Endothelial cell of umbilical vein (primary cell): Measurements from ENCODE around the gene TCF21.

ENCODE experiments used
- CTCF ChIP-seq, 2 donors: IDR thresholded peaks; 1 replicate in 1 of 2; 2 replicates in 1 of 2; pipeline ENCODE4 v1.5.1; 2011; ENCODE audit warnings: low read length in 2 of 2, mild to moderate bottlenecking in 2 of 2, moderate library complexity in 2 of 2, control low read depth in 1 of 2, inconsistent platforms in 1 of 2, low read depth in 1 of 2; ENCODE audit not compliant: insufficient read depth in 1 of 2; ENCODE audit errors: extremely low read depth in 1 of 2
- EZH2 ChIP-seq: IDR thresholded peaks from 2 replicates; pipeline ENCODE4 v1.6.1; 2012; ENCODE audit warnings: borderline replicate concordance, low read depth, mild to moderate bottlenecking, moderate library complexity, low read length, inconsistent platforms; ENCODE audit not compliant: severe bottlenecking
- MYC ChIP-seq: IDR thresholded peaks from one replicate; pipeline ENCODE4 v1.6.1; 2011; ENCODE audit warnings: mild to moderate bottlenecking, low read depth, low read length
- POLR2A ChIP-seq: IDR thresholded peaks from 2 replicates; pipeline ENCODE4 v1.6.1; 2012; ENCODE audit warnings: low read depth, mild to moderate bottlenecking, control low read depth, low read length
- TF ChIP-seq, protein P1 (sequence below): IDR thresholded peaks from 2 replicates; pipeline ENCODE4 v1.6.1; 2011; ENCODE audit not compliant: insufficient read depth, insufficient read length

DNA sequence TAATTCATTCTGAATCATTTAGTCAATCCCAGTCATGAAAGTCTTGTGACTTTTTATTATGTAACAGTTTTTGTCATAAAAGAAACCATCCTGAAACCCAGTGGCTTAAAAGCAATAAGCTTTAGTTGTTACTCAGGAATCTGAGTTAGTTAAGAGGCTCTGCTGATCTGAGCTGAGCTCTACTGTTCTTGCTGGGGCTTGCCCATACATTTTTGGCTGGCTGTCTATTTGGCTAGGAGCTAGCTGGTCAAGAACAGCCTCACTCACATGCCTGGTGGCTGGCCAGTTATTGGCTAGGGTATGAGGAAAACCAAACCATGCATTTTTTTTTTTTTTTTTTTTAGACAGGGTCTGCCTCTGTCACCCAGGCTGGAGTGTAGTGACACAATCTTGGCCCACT, 10.6 kb downstream of the TCF21 start:
- TF ChIP-seq CTCF (IDR thresholded peaks at IDR 0.05; ENCODE audit: extremely low read depth in 1 of 2, insufficient read depth in 1 of 2, low read depth in 1 of 2, low read length in 2 of 2) (no peak), EZH2 (no peak), POLR2A (no peak), MYC (no peak)
- TF ChIP-seq, protein P1, sequence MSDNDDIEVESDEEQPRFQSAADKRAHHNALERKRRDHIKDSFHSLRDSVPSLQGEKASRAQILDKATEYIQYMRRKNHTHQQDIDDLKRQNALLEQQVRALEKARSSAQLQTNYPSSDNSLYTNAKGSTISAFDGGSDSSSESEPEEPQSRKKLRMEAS: no peak
